SK-N-MC (cell line): ENCODE results near the gene PTPN22.

ENCODE experiments used
- DNase-seq: peaks from one replicate; pipeline ENCODE4 v3.0.0-alpha.2; 2011; ENCODE audit warnings: low read depth, low spot score
- H3K27ac ChIP-seq: fragments of 200-600 bp; sonication (generic); 2 replicates; pipeline ENCODE4 v1.5.1; 2016; ENCODE audit warnings: mixed run types
- H3K36me3 ChIP-seq: fragments of 200-600 bp; sonication (generic); 2 replicates; pipeline ENCODE4 v1.6.1; 2017; ENCODE audit warnings: antibody characterized with exemption, low read length, mixed read lengths; ENCODE audit not compliant: insufficient read depth
- H3K4me3 ChIP-seq: fragments of 200-600 bp; sonication (generic); 2 replicates; pipeline ENCODE4 v1.5.1; 2016
- H3K9ac ChIP-seq: fragments of 200-600 bp; sonication (generic); 2 replicates; pipeline ENCODE4 v1.8.0; 2017; ENCODE audit warnings: mixed run types, mixed read lengths; ENCODE audit not compliant: insufficient read length
- H3K9me3 ChIP-seq: fragments of 200-600 bp; sonication (generic); 2 replicates; pipeline ENCODE4 v1.6.1; 2017; ENCODE audit warnings: low read depth, mild to moderate bottlenecking, antibody characterized with exemption, low read length, moderate library complexity, mixed read lengths
- EZH2 ChIP-seq: fragments of 200-600 bp; sonication (generic); IDR thresholded peaks from one replicate; pipeline ENCODE4 v1.6.1; 2017; ENCODE audit warnings: antibody characterized with exemption
- FOXP2 ChIP-seq: optimal IDR thresholded peaks from 2 replicates; pipeline ENCODE3; 2011; ENCODE audit warnings: mild to moderate bottlenecking, moderate library complexity; ENCODE audit not compliant: insufficient read depth; ENCODE audit errors: extremely low read length, control extremely low read depth
- POLR2AphosphoS5 ChIP-seq: IDR thresholded peaks from 2 replicates; pipeline ENCODE4 v1.6.1; 2012; ENCODE audit warnings: mild to moderate bottlenecking, low read depth, low read length, borderline replicate concordance

PTPN22 gene

GRCh38 chr1:113802367-113803007, 69.0 kb downstream of the PTPN22 start:
- no peak for TF ChIP-seq FOXP2
- no peak for TF ChIP-seq EZH2
- TF ChIP-seq POLR2AphosphoS5 = no peak
- Histone ChIP-seq H3K9me3 (no peaks in the 10 kb centered on the region), H3K4me3 (no peak overlapping the region), H3K27ac (no peak overlapping the region), H3K9ac (no peak overlapping the region), H3K36me3 (peaks cover 27% of the 10 kb centered on the region)
- DNase-seq = no peak

DNA sequence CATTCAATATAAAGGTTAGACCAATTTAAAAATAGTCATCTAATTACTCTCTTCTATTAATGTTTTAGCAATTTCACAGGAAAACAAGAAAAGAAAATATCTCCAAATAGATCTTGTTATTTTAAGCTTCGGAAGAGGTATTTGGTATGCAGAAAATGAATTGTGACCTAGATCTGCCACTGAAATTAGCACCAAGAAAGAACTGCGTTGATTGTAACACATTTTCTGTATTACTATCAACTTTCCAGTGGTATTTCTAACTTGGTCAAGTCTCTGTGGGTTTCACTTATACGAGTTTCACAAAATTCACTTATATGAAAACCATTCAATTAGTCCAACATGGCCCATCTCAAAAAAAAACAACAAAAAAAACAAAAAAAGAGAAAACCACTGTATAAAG, 71.0 kb downstream of the PTPN22 start:
- H3K4me3 ChIP-seq = no peak overlapping the region
- no peak for DNase-seq
- H3K27ac ChIP-seq = no peak overlapping the region
- peaks cover 39% of the 10 kb centered on the region for H3K36me3 ChIP-seq
- H3K9me3 ChIP-seq = no peaks in the 10 kb centered on the region
- no peak overlapping the region for H3K9ac ChIP-seq
- no peak for TF ChIP-seq EZH2
- TF ChIP-seq POLR2AphosphoS5 = no peak
- TF ChIP-seq FOXP2 = no peak

DNA sequence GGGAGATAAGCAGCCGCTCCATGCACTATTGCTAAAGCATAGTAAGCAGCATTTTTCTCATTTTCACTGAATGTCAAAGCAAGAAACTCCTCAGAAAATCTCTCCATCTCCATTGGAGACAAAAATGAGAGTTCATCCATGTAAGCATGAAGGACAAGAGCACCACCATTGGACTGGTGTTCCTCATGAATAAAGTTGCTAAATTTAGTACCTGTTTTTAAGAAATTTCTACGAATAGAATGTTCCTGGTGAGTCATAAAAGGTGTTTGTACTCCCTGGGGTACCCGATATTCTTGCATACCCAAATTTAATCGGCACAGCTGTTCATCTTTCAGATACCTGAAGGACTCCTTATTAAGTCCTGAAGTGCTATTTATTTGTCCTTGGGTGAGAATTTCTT, 74.0 kb downstream of the PTPN22 start:
- no peak for DNase-seq
- H3K9ac ChIP-seq = no peak overlapping the region
- H3K4me3 ChIP-seq = no peak overlapping the region
- H3K27ac ChIP-seq = no peak overlapping the region
- H3K36me3 ChIP-seq = peaks cover 43% of the 10 kb centered on the region
- no peaks in the 10 kb centered on the region for H3K9me3 ChIP-seq
- TF ChIP-seq EZH2 (no peak), POLR2AphosphoS5 (no peak), FOXP2 (no peak)

- Histone ChIP-seq H3K27ac (no peak overlapping the region), H3K9me3 (no peaks in the 10 kb centered on the region), H3K9ac (no peak overlapping the region), H3K4me3 (no peak overlapping the region), H3K36me3 (peaks cover 49% of the 10 kb centered on the region)
- no peak for TF ChIP-seq POLR2AphosphoS5
- no peak for TF ChIP-seq FOXP2
- TF ChIP-seq EZH2 = no peak
- DNase-seq = no peak
These were observed 77.4 kb downstream of the PTPN22 start for GRCh38 chr1:113793878-113794834.

- H3K27ac ChIP-seq = no peak overlapping the region; the same call in 1 of the 2 replicates
- H3K4me3 ChIP-seq = no peak overlapping the region
- H3K36me3 ChIP-seq = peaks cover 45% of the 10 kb centered on the region
- TF ChIP-seq POLR2AphosphoS5 (no peak), EZH2 (no peak)
- no peak for DNase-seq
- no peaks in the 10 kb centered on the region for H3K9me3 ChIP-seq
- H3K9ac ChIP-seq = no peak overlapping the region
These were observed 78.5 kb downstream of the PTPN22 start for GRCh38 chr1:113792986-113793385.

- H3K36me3 ChIP-seq = peaks cover 40% of the 10 kb centered on the region
- TF ChIP-seq EZH2 (no peak), FOXP2 (no peak), POLR2AphosphoS5 (no peak)
- no peak overlapping the region for H3K9ac ChIP-seq
- DNase-seq = no peak
- no peak overlapping the region for H3K27ac ChIP-seq
- no peak overlapping the region for H3K4me3 ChIP-seq
- no peaks in the 10 kb centered on the region for H3K9me3 ChIP-seq
These were observed 79.0 kb downstream of the PTPN22 start for GRCh38 chr1:113792471-113792870.

- no peak for TF ChIP-seq POLR2AphosphoS5
- no peak for TF ChIP-seq EZH2
- no peak for TF ChIP-seq FOXP2
- Histone ChIP-seq H3K4me3 (no peak overlapping the region), H3K27ac (no peak overlapping the region), H3K36me3 (peaks cover 11% of the 10 kb centered on the region), H3K9ac (no peak overlapping the region), H3K9me3 (no peaks in the 10 kb centered on the region)
- no peak for DNase-seq
These were observed 82.7 kb downstream of the PTPN22 start for GRCh38 chr1:113788802-113789201.

GRCh38 chr1:113787663-113788062, 83.8 kb downstream of the PTPN22 start:
- Histone ChIP-seq H3K9me3 (no peaks in the 10 kb centered on the region), H3K36me3 (peaks cover 6% of the 10 kb centered on the region; the same call in 1 of the 2 replicates), H3K27ac (no peak overlapping the region), H3K9ac (no peak overlapping the region), H3K4me3 (no peak overlapping the region)
- TF ChIP-seq EZH2 = no peak
- no peak for TF ChIP-seq POLR2AphosphoS5
- TF ChIP-seq FOXP2 = no peak
- DNase-seq = no peak

GRCh38 chr1:113786069-113786468, 85.4 kb downstream of the PTPN22 start:
- Histone ChIP-seq H3K4me3 (no peak overlapping the region), H3K9ac (no peak overlapping the region), H3K27ac (peak overlapping the region; percentile 42; the same call in 1 of the 2 replicates), H3K36me3 (peaks cover 6% of the 10 kb centered on the region; the same call in 1 of the 2 replicates), H3K9me3 (no peaks in the 10 kb centered on the region)
- no peak for DNase-seq
- TF ChIP-seq FOXP2 (no peak), POLR2AphosphoS5 (no peak), EZH2 (no peak)
